ENCODE measurements around the gene GAL3ST3. TPM values are rescaled to one million over a fixed set of nuclear protein-coding genes. Genes with fewer than 3 reads are reported as not detected.
"Not testable (repeated sequence)": the region's sequence is repeated elsewhere in the genome, so short reads cannot be mapped to it uniquely, and the experiment has no call there.

GAL3ST3 gene
- total RNA-seq, 2 donors from 2014 or later, result 0.45 TPM; not detected in 1

GRCh38 chr11:66042996-66043906, 5.7 kb downstream of the GAL3ST3 start:
- Mint-ChIP-seq H3K4me1 (peaks cover 7% of the 10 kb centered on the region), H3K4me3 (no peak overlapping the region), H3K27me3 (peaks cover 3% of the 10 kb centered on the region), H3K36me3 (ENCODE audit: low read depth) (no peaks in the 10 kb centered on the region), H3K27ac (no peak overlapping the region), H3K9me3 (no peaks in the 10 kb centered on the region)
- no peak for ATAC-seq (replicated peaks)

GRCh38 chr11:66042227-66042995, 6.5 kb downstream of the GAL3ST3 start:
- Mint-ChIP-seq H3K27ac (no peak overlapping the region), H3K36me3 (ENCODE audit: low read depth) (no peaks in the 10 kb centered on the region), H3K4me1 (peaks cover 7% of the 10 kb centered on the region), H3K4me3 (no peak overlapping the region), H3K27me3 (peaks cover 3% of the 10 kb centered on the region), H3K9me3 (no peaks in the 10 kb centered on the region)
- no peak for ATAC-seq (replicated peaks)

GRCh38 chr11:66039765-66040164, 9.2 kb downstream of the GAL3ST3 start:
- Mint-ChIP-seq H3K36me3 (ENCODE audit: low read depth) (no peaks in the 10 kb centered on the region), H3K27me3 (peaks cover 4% of the 10 kb centered on the region), H3K4me3 (no peak overlapping the region), H3K27ac (no peak overlapping the region), H3K4me1 (peaks cover 4% of the 10 kb centered on the region), H3K9me3 (no peaks in the 10 kb centered on the region)
- no peak for ATAC-seq (replicated peaks)

- no peaks in the 10 kb centered on the region for H3K36me3 Mint-ChIP-seq (ENCODE audit: low read depth)
- no peak overlapping the region for H3K4me3 Mint-ChIP-seq
- H3K27ac Mint-ChIP-seq, result no peak overlapping the region
- H3K9me3 Mint-ChIP-seq, result no peaks in the 10 kb centered on the region
- no peak for ATAC-seq (replicated peaks)
- H3K4me1 Mint-ChIP-seq, result no peaks in the 10 kb centered on the region
- peaks cover 7% of the 10 kb centered on the region for H3K27me3 Mint-ChIP-seq
Observed at GRCh38 chr11:66037327-66037726, 11.6 kb downstream of the GAL3ST3 start.

- no peak overlapping the region for H3K27ac Mint-ChIP-seq
- peaks cover 7% of the 10 kb centered on the region for H3K27me3 Mint-ChIP-seq
- no peak overlapping the region for H3K4me3 Mint-ChIP-seq
- no peaks in the 10 kb centered on the region for H3K4me1 Mint-ChIP-seq
- H3K9me3 Mint-ChIP-seq, result no peaks in the 10 kb centered on the region
- ATAC-seq (replicated peaks), result no peak
- no peaks in the 10 kb centered on the region for H3K36me3 Mint-ChIP-seq (ENCODE audit: low read depth)
Observed at GRCh38 chr11:66036334-66036710, 12.6 kb downstream of the GAL3ST3 start.

- Mint-ChIP-seq H3K27ac (no peak overlapping the region), H3K9me3 (no peaks in the 10 kb centered on the region), H3K27me3 (peaks cover 7% of the 10 kb centered on the region), H3K36me3 (ENCODE audit: low read depth) (no peaks in the 10 kb centered on the region), H3K4me3 (no peak overlapping the region), H3K4me1 (no peaks in the 10 kb centered on the region)
- ATAC-seq (replicated peaks), result no peak
Observed at GRCh38 chr11:66035653-66036333, 13.2 kb downstream of the GAL3ST3 start.

GRCh38 chr11:66032957-66033735, 15.8 kb downstream of the GAL3ST3 start:
- no peaks in the 10 kb centered on the region for H3K9me3 Mint-ChIP-seq
- no peak for ATAC-seq (replicated peaks)

GRCh38 chr11:66026017-66026529, 22.9 kb downstream of the GAL3ST3 start, which contains the start of gene CATSPER1:
CATSPER1 (minus strand) TSS chr11:66026479; CDS start chr11:66026379, 100 bp downstream.
- peaks cover 5% of the 10 kb centered on the region for H3K27me3 Mint-ChIP-seq
- no peaks in the 10 kb centered on the region for H3K36me3 Mint-ChIP-seq (ENCODE audit: low read depth)

More at GRCh38 chr11:66032957-66033735, 15.8 kb downstream of the GAL3ST3 start:
- Mint-ChIP-seq H3K4me3 (no peak overlapping the region), H3K27ac (no peak overlapping the region), H3K4me1 (no peaks in the 10 kb centered on the region), H3K27me3 (peaks cover 3% of the 10 kb centered on the region), H3K36me3 (ENCODE audit: low read depth) (no peaks in the 10 kb centered on the region)

GRCh38 chr11:66023186-66023440, 25.8 kb downstream of the GAL3ST3 start:
- H3K4me3 Mint-ChIP-seq; H3K9me3 Mint-ChIP-seq; H3K4me1 Mint-ChIP-seq; H3K27me3 Mint-ChIP-seq; H3K36me3 Mint-ChIP-seq (ENCODE audit: low read depth); ATAC-seq (replicated peaks); H3K27ac Mint-ChIP-seq: not testable (repeated sequence)

More at GRCh38 chr11:66026017-66026529, 22.9 kb downstream of the GAL3ST3 start, which contains the start of gene CATSPER1:
- ATAC-seq (replicated peaks), result no peak
- peaks cover 4% of the 10 kb centered on the region for H3K4me1 Mint-ChIP-seq
- H3K9me3 Mint-ChIP-seq, result no peaks in the 10 kb centered on the region
- no peak within 1 kb of the TSS for H3K4me3 Mint-ChIP-seq
- H3K27ac Mint-ChIP-seq, result peak within 1 kb of the TSS; percentile 34

- Mint-ChIP-seq H3K4me1 (peaks cover 4% of the 10 kb centered on the region), H3K27ac (peak overlapping the region; percentile 74), H3K4me3 (peak overlapping the region; percentile 59), H3K9me3 (no peaks in the 10 kb centered on the region), H3K27me3 (peaks cover 5% of the 10 kb centered on the region), H3K36me3 (ENCODE audit: low read depth) (no peaks in the 10 kb centered on the region)
- peak; percentile 85 for ATAC-seq (replicated peaks)
Observed at GRCh38 chr11:66022401-66023185, 26.4 kb downstream of the GAL3ST3 start.

- Mint-ChIP-seq H3K4me1 (peaks cover 4% of the 10 kb centered on the region), H3K4me3 (peak overlapping the region; percentile 20), H3K27me3 (peaks cover 5% of the 10 kb centered on the region), H3K9me3 (no peaks in the 10 kb centered on the region), H3K36me3 (ENCODE audit: low read depth) (no peaks in the 10 kb centered on the region), H3K27ac (peak overlapping the region; percentile 36)
- ATAC-seq (replicated peaks), result peak; percentile 81
Observed at GRCh38 chr11:66020618-66021357, 28.2 kb downstream of the GAL3ST3 start.

GRCh38 chr11:66020212-66020611, 28.7 kb downstream of the GAL3ST3 start:
- H3K36me3 Mint-ChIP-seq (ENCODE audit: low read depth), result no peaks in the 10 kb centered on the region
- peak overlapping the region; percentile 36 for H3K27ac Mint-ChIP-seq
- H3K9me3 Mint-ChIP-seq, result no peaks in the 10 kb centered on the region
- H3K27me3 Mint-ChIP-seq, result peaks cover 5% of the 10 kb centered on the region
- ATAC-seq (replicated peaks), result no peak
- H3K4me1 Mint-ChIP-seq, result peaks cover 4% of the 10 kb centered on the region
- peak overlapping the region; percentile 20 for H3K4me3 Mint-ChIP-seq
